ENCODE measurements around the gene AP2B1. TPM values are rescaled to one million over a fixed set of nuclear protein-coding genes. Genes with fewer than 3 reads are reported as not detected.
A peak's percentile ranks its signal among the peaks of the same experiment; 100 is the strongest.

AP2B1 gene
- total RNA-seq, 2 experiments from 2014 or later, result 157 to 161 TPM

DNA sequence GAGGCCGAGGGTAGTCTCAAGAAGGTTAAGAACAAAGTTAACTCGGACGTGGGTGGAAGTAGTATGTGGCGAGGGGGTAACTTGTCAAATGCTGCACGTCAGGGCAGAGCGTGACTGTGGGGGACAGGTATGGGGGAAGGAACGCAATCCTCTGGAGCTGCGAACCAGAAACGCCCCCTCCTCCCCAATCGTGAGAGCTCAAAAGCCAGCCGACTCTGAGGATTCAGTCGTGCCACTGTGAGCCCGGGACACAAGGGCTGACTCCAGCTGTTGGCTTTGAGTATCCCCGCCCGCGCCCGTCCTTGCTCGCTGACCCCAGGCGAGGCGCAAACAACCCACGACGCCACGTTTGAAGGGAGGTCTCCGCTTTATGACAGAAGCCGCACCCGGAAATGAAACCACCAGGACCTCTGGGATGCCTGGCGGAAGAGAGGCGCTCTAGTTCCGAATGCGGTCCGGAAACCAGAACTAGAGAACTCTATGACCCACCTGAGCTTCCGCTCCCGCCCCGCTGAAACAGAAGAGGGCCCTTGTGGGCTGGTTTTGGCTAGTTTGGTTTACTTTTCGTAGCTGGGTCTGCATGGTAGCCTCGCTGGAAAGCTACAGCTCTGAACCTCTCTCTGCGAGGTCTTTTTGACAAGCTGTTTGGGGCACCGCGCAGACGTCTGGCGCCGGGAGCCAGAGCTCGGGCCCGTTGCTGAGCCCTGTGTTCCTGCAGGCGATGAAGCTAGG is 8.8 kb upstream of the AP2B1 start, which contains the start of gene PEX12:
Gene PEX12 (minus strand): TSS at position 375 of the 732 bp plus-strand sequence. CDS start 550 bp downstream, outside the sequence.
- peak within 1 kb of the TSS; percentile 100 for H3K4me3 Mint-ChIP-seq
- H3K27ac Mint-ChIP-seq, result peak within 1 kb of the TSS; percentile 100
- no peaks in the 10 kb centered on the region for H3K27me3 Mint-ChIP-seq
- H3K9me3 Mint-ChIP-seq, result no peaks in the 10 kb centered on the region
- TF ChIP-seq, protein P1, sequence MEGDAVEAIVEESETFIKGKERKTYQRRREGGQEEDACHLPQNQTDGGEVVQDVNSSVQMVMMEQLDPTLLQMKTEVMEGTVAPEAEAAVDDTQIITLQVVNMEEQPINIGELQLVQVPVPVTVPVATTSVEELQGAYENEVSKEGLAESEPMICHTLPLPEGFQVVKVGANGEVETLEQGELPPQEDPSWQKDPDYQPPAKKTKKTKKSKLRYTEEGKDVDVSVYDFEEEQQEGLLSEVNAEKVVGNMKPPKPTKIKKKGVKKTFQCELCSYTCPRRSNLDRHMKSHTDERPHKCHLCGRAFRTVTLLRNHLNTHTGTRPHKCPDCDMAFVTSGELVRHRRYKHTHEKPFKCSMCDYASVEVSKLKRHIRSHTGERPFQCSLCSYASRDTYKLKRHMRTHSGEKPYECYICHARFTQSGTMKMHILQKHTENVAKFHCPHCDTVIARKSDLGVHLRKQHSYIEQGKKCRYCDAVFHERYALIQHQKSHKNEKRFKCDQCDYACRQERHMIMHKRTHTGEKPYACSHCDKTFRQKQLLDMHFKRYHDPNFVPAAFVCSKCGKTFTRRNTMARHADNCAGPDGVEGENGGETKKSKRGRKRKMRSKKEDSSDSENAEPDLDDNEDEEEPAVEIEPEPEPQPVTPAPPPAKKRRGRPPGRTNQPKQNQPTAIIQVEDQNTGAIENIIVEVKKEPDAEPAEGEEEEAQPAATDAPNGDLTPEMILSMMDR (IDR thresholded peaks at IDR 0.05), result no peak
- peaks cover 15% of the 10 kb centered on the region for H3K36me3 Mint-ChIP-seq (ENCODE audit: low read depth)
- POLR2A ChIA-PET, result interaction anchor here (0.6 to 3.0 kb wide), 20 partner anchors 8 to 597 kb away, joined by 3 to 23 read pairs (median 5); partner anchors contain the start of genes AP2B1, SLFN11, SLFN12L and SLFN5
- CTCF ChIA-PET, result interaction anchor here (0.6 to 2.8 kb wide), 12 partner anchors 8 to 230 kb away, joined by 3 to 14 read pairs (median 4); partner anchors contain the start of genes AP2B1 and SLFN12L
- intact Hi-C loops (cut with micrococcal nuclease), result no loop called here
- peaks cover 28% of the 10 kb centered on the region for H3K4me1 Mint-ChIP-seq (ENCODE audit: low read depth)
- DNase-seq (peak; percentile 94), ATAC-seq (peak; percentile 94)

DNA sequence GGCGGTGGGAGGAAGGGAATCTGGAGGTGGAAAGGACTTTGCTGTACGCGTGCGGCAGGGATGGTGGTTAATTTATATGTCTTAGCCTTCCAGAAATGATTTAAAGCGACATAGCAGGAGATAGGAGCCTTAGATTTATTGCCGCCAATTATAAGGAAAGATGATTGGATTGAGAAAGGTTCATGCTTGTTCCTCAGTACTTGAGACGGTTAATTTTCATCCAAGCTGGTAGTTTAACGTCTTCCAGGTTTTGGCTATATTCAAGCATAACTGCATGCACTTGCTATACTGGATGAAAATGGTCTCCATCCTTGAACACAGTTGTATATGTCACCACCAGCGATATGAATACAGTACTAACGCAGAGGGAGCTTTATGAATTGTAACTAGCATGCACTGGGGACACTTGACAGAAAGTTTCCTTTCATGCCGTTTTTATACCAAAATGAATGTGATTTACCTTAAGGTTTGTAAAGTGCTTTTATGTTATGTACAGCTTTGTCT is 8.1 kb upstream of the AP2B1 start:
- ATAC-seq, result peak; percentile 37
- Mint-ChIP-seq H3K4me1 (ENCODE audit: low read depth) (peaks cover 28% of the 10 kb centered on the region), H3K27me3 (no peaks in the 10 kb centered on the region), H3K4me3 (peak overlapping the region; percentile 100), H3K27ac (peak overlapping the region; percentile 100), H3K9me3 (no peaks in the 10 kb centered on the region), H3K36me3 (ENCODE audit: low read depth) (peaks cover 15% of the 10 kb centered on the region)
- ChIA-PET CTCF (interaction anchor here (0.6 to 2.8 kb wide), 12 partner anchors 8 to 266 kb away, joined by 3 to 14 read pairs (median 5); partner anchors contain the start of genes AP2B1 and SLFN12L), POLR2A (interaction anchor here (0.7 to 3.0 kb wide), 17 partner anchors 8 to 597 kb away, joined by 3 to 23 read pairs (median 5); partner anchors contain the start of genes AP2B1, SLFN11, SLFN12L and SLFN5)
- DNase-seq, result no peak
- TF ChIP-seq, protein P1 (IDR thresholded peaks at IDR 0.05), result no peak
- intact Hi-C loops (cut with micrococcal nuclease), result no loop called here

DNA sequence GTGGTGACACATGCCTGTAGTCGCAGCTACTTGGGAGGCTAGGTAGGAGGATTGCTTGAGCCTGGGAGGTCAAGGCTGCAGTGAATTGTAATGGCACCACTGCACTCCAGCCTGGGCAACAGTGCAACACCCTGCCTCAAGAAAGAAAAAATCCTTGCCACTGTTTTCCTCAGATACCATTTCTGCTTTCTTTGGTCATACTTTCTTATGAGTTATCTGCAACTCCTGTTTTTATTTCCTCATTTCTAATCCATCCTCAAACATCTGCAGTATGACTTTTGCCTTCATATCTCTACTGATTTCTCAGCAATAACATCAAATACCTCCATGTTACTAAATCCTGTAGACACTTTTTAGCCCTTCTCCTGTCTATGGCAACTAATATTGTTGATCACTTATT is 3.1 kb upstream of the AP2B1 start:
- intact Hi-C loops (cut with micrococcal nuclease), result no loop called here
- POLR2A ChIA-PET, result no interaction called here

DNA sequence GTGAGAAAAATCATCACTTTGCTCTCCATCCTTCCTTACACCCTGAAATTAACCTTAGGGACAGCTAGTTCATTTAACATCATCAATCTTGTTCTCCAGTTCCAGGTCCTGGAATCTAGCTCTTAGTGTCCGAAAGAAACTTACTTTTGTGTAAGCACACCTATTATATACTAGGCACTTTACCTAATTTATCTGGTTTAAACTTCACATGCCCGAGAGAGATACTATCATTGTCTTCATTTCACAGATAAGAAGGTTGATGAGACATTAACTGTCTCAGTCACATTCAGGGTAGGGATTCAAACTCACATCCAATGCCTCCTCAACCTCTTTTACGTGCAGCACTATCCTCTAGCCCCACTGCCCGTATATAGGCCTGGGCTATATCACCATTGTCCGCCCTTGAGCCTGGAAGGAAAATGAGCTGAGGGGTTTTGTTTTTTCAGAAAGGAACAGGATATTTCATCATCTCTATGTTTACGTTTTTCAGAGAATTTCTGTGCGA is 501 bp upstream of the AP2B1 start:
- no peak for DNase-seq
- POLR2A ChIA-PET, result interaction anchor here (0.8 to 1.8 kb wide), 10 partner anchors 8 to 100 kb away, joined by 3 to 15 read pairs (median 4); partner anchors contain the start of gene PEX12
- Mint-ChIP-seq H3K27me3 (no peaks in the 10 kb centered on the region), H3K9me3 (no peaks in the 10 kb centered on the region), H3K4me3 (peak overlapping the region; percentile 99), H3K27ac (peak overlapping the region; percentile 99), H3K4me1 (ENCODE audit: low read depth) (peaks cover 22% of the 10 kb centered on the region), H3K36me3 (ENCODE audit: low read depth) (peaks cover 9% of the 10 kb centered on the region)
- peak; percentile 6 for ATAC-seq
- TF ChIP-seq, protein P1 (IDR thresholded peaks at IDR 0.05), result no peak
- intact Hi-C loops (cut with micrococcal nuclease), result loop anchor here (5.0 kb wide), 1 partner anchor 49 kb away; the partner anchor contains the start of gene SLFN12L
- CTCF ChIA-PET, result interaction anchor here (1.0 to 1.9 kb wide), 5 partner anchors 8 to 177 kb away, joined by 4 to 6 read pairs (median 5); partner anchors contain the start of gene PEX12

More for the DNA sequence above, 3.1 kb upstream of the AP2B1 start:
- Mint-ChIP-seq H3K4me3 (no peak overlapping the region), H3K9me3 (no peaks in the 10 kb centered on the region), H3K27ac (no peak overlapping the region), H3K27me3 (no peaks in the 10 kb centered on the region), H3K4me1 (ENCODE audit: low read depth) (peaks cover 20% of the 10 kb centered on the region), H3K36me3 (ENCODE audit: low read depth) (peaks cover 6% of the 10 kb centered on the region)
- TF ChIP-seq, protein P1 (IDR thresholded peaks at IDR 0.05), result no peak
- CTCF ChIA-PET, result no interaction called here
- DNase-seq (no peak), ATAC-seq (no peak)
